AG10803 (cell line): Measurements from ENCODE around the gene TMEM79.

ENCODE experiments used
- DNase-seq: peaks from one replicate; pipeline ENCODE4 v3.0.0; 2010; ENCODE audit warnings: low read depth
- H3K4me3 ChIP-seq: 2 replicates; pipeline ENCODE4 v1.5.1; 2011; ENCODE audit warnings: mild to moderate bottlenecking, low read length, control low read depth
- CTCF ChIP-seq: conservative IDR thresholded peaks from 2 replicates; pipeline ENCODE4 v1.5.1; 2011; ENCODE audit warnings: mild to moderate bottlenecking, low read length, control low read depth, inconsistent platforms

Gene TMEM79

GRCh38 chr1:156279837-156280236, 4.3 kb upstream of the TMEM79 start:
- DNase-seq = no peak
- no peak for TF ChIP-seq CTCF
- no peak overlapping the region for H3K4me3 ChIP-seq

GRCh38 chr1:156281281-156281680, 2.8 kb upstream of the TMEM79 start:
- TF ChIP-seq CTCF = no peak; the same call in 1 of the 2 replicates
- H3K4me3 ChIP-seq = peak overlapping the region; percentile 96
- DNase-seq = peak; percentile 35

- DNase-seq = no peak
- no peak for TF ChIP-seq CTCF
- peak overlapping the region; percentile 96 for H3K4me3 ChIP-seq
These were observed 2.2 kb upstream of the TMEM79 start for GRCh38 chr1:156281693-156282478.

GRCh38 chr1:156282479-156283222, 1.5 kb upstream of the TMEM79 start, which contains the start of gene SMG5:
SMG5 (minus strand) TSS chr1:156282825; CDS start chr1:156282680, 145 bp downstream.
- DNase-seq = peak; percentile 98
- H3K4me3 ChIP-seq = peak within 1 kb of the TSS; percentile 96
- TF ChIP-seq CTCF = no peak

GRCh38 chr1:156283521-156283920, 604 bp upstream of the TMEM79 start:
- TF ChIP-seq CTCF = no peak
- no peak for DNase-seq
- H3K4me3 ChIP-seq = peak overlapping the region; percentile 96

- DNase-seq = no peak
- no peak for TF ChIP-seq CTCF
- no peak overlapping the region for H3K4me3 ChIP-seq
These were observed 632 bp downstream of the TMEM79 start for GRCh38 chr1:156284757-156285156.
